Suprapubic skin (tissue), 4 donors: ENCODE measurements around the gene TRMU. TPM values are rescaled to one million over a fixed set of nuclear protein-coding genes. Genes with fewer than 3 reads are reported as not detected.

ENCODE experiments used
- DNase-seq, 2 donors: peaks; one replicate each; pipeline ENCODE4 v3.0.0-alpha.2; 2019; ENCODE audit warnings: low spot score in 2 of 2
- H3K27ac ChIP-seq: fragments of 200-600 bp; sonication (generic); one replicate; pipeline ENCODE4 v1.5.1; 2019
- H3K27me3 ChIP-seq: fragments of 200-600 bp; sonication (generic); one replicate; pipeline ENCODE4 v1.5.1; 2019
- H3K36me3 ChIP-seq: fragments of 200-600 bp; sonication (generic); one replicate; pipeline ENCODE4 v1.5.1; 2019
- H3K4me1 ChIP-seq: fragments of 200-600 bp; sonication (generic); one replicate; pipeline ENCODE4 v1.5.1; 2019
- H3K4me3 ChIP-seq: fragments of 200-600 bp; sonication (generic); one replicate; pipeline ENCODE4 v1.5.1; 2019; ENCODE audit warnings: mild to moderate bottlenecking
- H3K9me3 ChIP-seq: fragments of 200-600 bp; sonication (generic); one replicate; pipeline ENCODE4 v1.5.1; 2019
- CTCF ChIP-seq, 2 donors: fragments of 200-600 bp in 1 of 2; fragments of 450-650 bp in 1 of 2; sonication (generic) in 1 of 2; IDR thresholded peaks; one replicate each; pipeline ENCODE4 v1.5.1; 2016 to 2019; ENCODE audit warnings: antibody characterized with exemption in 2 of 2, mild to moderate bottlenecking in 1 of 2, moderate library complexity in 1 of 2
- EP300 ChIP-seq: sonication (generic); formaldehyde crosslinking; IDR thresholded peaks from one replicate; pipeline ENCODE4 v1.6.1; 2017; ENCODE audit warnings: antibody characterized with exemption
- POLR2A ChIP-seq, 2 donors: fragments of 450-650 bp; IDR thresholded peaks; one replicate each; pipeline ENCODE4 v1.6.1; 2017; ENCODE audit warnings: antibody characterized with exemption in 2 of 2, mild to moderate bottlenecking in 2 of 2, moderate library complexity in 2 of 2
- POLR2AphosphoS5 ChIP-seq, 3 donors: sonication (generic); formaldehyde crosslinking; IDR thresholded peaks; one replicate each; pipeline ENCODE4 v1.6.1; 2017; ENCODE audit warnings: antibody characterized with exemption in 3 of 3
- WGBS: methylation state at CpG from one replicate; pipeline ENCODE4 v1.1.5; 2018; 5-methylcytosine and 5-hydroxymethylcytosine counted together
- total RNA-seq, 4 donors: library from RNA; depleted of rRNA; stranded (reverse); fragments of >200 nt; gene quantifications; one replicate each; pipeline ENCODE4 v1.1.0, GENCODE V29; 2016

The TRMU gene
- total RNA-seq, 4 donors from 2014 or later, result 28.3 to 109 (median 40.9) TPM

GRCh38 chr22:46348099-46348695 is 12.7 kb downstream of the TRMU start:
- WGBS, result 88% methylated on average over 12 of the region's 15 CpGs
- DNase-seq, result no peak
- H3K36me3 ChIP-seq, result peaks cover 97% of the 10 kb centered on the region

GRCh38 chr22:46349238-46349637 is 13.7 kb downstream of the TRMU start:
- no peaks in the 10 kb centered on the region for H3K9me3 ChIP-seq
- 83% methylated on average over 18 of the region's 18 CpGs for WGBS
- no peaks in the 10 kb centered on the region for H3K27me3 ChIP-seq
- no peak overlapping the region for H3K27ac ChIP-seq
- no peak overlapping the region for H3K4me3 ChIP-seq
- no peak for DNase-seq
- H3K36me3 ChIP-seq, result peaks cover 98% of the 10 kb centered on the region
- peaks cover 18% of the 10 kb centered on the region for H3K4me1 ChIP-seq
- TF ChIP-seq EP300 (no peak), CTCF (IDR thresholded peaks at IDR 0.05) (no peak), POLR2A (IDR thresholded peaks at IDR 0.05) (no peak)

More at GRCh38 chr22:46348099-46348695, 12.7 kb downstream of the TRMU start:
- Histone ChIP-seq H3K4me3 (no peak overlapping the region), H3K4me1 (peaks cover 11% of the 10 kb centered on the region), H3K27ac (no peak overlapping the region), H3K27me3 (no peaks in the 10 kb centered on the region), H3K9me3 (no peaks in the 10 kb centered on the region)
- no peak for TF ChIP-seq POLR2A (IDR thresholded peaks at IDR 0.05)

GRCh38 chr22:46349681-46350080 is 14.2 kb downstream of the TRMU start:
- H3K27me3 ChIP-seq, result no peaks in the 10 kb centered on the region
- no peak overlapping the region for H3K27ac ChIP-seq
- DNase-seq, result no peak
- H3K9me3 ChIP-seq, result no peaks in the 10 kb centered on the region
- TF ChIP-seq POLR2A (IDR thresholded peaks at IDR 0.05), result no peak
- TF ChIP-seq EP300, result no peak
- no peak for TF ChIP-seq CTCF (IDR thresholded peaks at IDR 0.05)
- no peak for TF ChIP-seq POLR2AphosphoS5 (IDR thresholded peaks at IDR 0.05)
- H3K4me1 ChIP-seq, result peaks cover 22% of the 10 kb centered on the region
- H3K4me3 ChIP-seq, result no peak overlapping the region
- WGBS, result 81% methylated on average over 6 of the region's 6 CpGs
- H3K36me3 ChIP-seq, result peaks cover 96% of the 10 kb centered on the region

- no peak for DNase-seq
- H3K27me3 ChIP-seq, result no peaks in the 10 kb centered on the region
- no peak overlapping the region for H3K4me3 ChIP-seq
- no peak for TF ChIP-seq POLR2AphosphoS5 (IDR thresholded peaks at IDR 0.05)
- no peak for TF ChIP-seq CTCF (IDR thresholded peaks at IDR 0.05)
- TF ChIP-seq POLR2A (IDR thresholded peaks at IDR 0.05), result no peak
- no peak for TF ChIP-seq EP300
- no peaks in the 10 kb centered on the region for H3K9me3 ChIP-seq
- H3K36me3 ChIP-seq, result peaks cover 91% of the 10 kb centered on the region
- H3K4me1 ChIP-seq, result peaks cover 24% of the 10 kb centered on the region
- 73% methylated on average over 7 of the region's 7 CpGs for WGBS
- no peak overlapping the region for H3K27ac ChIP-seq
Observed at GRCh38 chr22:46350121-46350520, 14.6 kb downstream of the TRMU start.

GRCh38 chr22:46350646-46351045 is 15.1 kb downstream of the TRMU start:
- no peak for DNase-seq
- 92% methylated on average over 19 of the region's 20 CpGs for WGBS
- peaks cover 86% of the 10 kb centered on the region for H3K36me3 ChIP-seq
- no peaks in the 10 kb centered on the region for H3K9me3 ChIP-seq
- peaks cover 29% of the 10 kb centered on the region for H3K4me1 ChIP-seq
- TF ChIP-seq CTCF (IDR thresholded peaks at IDR 0.05) (no peak), EP300 (no peak), POLR2AphosphoS5 (IDR thresholded peaks at IDR 0.05) (no peak), POLR2A (IDR thresholded peaks at IDR 0.05) (no peak)
- H3K27ac ChIP-seq, result no peak overlapping the region
- no peak overlapping the region for H3K4me3 ChIP-seq
- no peaks in the 10 kb centered on the region for H3K27me3 ChIP-seq
